ENCODE measurements around the gene PTPRZ1. TPM values are rescaled to one million over a fixed set of nuclear protein-coding genes. Genes with fewer than 3 reads are reported as not detected.

PTPRZ1 gene
- polyA plus RNA-seq, 12 donors: 2.7 to 45.1 (median 7.1) TPM; not detected in 1

GRCh38 chr7:121890833-121891232 is 17.9 kb downstream of the PTPRZ1 start:
- no peak for DNase-seq

GRCh38 chr7:121891731-121892130 is 18.8 kb downstream of the PTPRZ1 start:
- DNase-seq: no peak

- no peak for DNase-seq
These were observed 28.1 kb downstream of the PTPRZ1 start for GRCh38 chr7:121901026-121901425.

GRCh38 chr7:121904120-121904519 is 31.2 kb downstream of the PTPRZ1 start:
- DNase-seq: no peak

DNA sequence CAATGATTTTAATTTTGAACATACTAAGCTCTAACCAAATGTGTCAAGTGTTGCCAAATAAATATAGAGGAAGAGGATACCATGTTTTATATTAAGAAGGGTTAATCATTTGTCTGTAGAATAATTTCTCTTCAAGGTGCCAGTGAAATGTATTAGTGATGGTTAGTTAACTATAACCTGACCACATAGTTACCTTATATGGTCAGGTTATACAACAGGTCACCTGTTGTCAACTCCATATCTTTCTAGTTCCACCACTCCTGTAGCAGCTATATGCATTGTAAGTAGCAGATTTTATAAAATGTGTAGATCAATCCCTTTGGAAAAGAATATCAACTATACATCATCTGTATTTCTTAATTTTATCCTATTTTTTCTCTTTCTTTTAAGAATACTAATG is 35.1 kb downstream of the PTPRZ1 start:
- DNase-seq: no peak

DNA sequence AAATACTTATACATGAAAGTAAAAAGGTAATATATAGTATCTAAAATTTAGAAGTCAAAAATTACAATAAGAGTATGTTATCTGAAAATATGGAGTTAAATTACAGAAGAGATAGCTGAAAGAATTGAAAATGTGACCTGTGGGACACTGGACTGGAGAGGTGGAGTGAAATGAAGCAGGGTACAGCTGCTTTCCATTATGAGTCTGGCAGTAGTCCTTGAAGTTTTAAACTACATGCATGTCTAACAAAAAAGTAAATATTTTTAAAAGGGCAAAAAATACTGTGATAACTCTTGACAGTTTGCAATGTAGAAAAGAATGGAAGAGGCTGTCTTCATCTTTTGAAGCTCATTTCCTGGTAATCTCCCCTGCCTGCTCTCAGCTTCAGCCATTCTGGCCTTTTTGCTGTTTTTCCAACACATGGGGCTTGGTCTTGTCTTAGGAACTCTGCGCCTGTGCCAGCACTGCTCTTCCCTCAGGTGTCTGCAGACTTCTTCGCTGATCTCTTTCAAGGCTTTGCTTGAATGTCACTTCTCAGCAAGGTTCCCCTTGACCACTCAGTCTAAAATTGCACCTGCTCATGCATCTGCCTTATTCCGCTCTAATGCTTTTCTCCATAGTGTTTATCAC is 36.9 kb downstream of the PTPRZ1 start:
- peak; percentile 32 for DNase-seq

DNA sequence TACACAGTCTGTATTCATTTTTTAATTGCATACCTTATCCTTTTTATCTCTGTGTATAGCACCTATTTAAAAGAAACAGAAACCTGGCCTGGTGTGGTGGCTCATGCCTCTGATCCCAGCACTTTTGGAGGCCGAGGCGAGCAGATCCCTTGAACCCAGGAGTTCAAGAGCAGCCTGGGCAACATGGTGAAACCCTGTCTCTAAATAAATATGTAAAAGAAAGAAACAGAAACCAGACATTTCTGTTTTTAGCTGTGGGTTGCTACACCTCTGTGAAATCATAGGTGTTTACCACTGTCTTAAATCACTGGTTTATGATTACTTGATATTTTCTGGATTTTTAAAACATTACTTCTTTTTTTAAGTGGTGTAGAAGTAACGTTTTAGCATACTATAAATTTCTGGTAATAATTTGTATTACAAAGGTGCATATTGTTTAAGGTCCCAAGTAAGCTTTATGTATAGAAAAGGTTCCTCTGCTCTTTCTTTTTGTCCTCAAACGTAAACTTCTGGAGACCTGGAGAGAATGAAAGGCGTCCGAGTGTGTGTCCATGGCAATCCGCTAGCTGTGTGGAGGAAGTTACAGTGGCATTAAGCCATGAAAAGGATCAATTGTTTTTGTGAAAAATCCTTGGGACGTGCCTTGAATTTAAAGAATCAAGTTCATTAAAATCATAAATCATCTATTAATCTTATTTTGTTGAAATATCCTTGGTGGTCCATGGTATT is 41.1 kb downstream of the PTPRZ1 start:
- no peak for DNase-seq

GRCh38 chr7:121914676-121915279 is 41.8 kb downstream of the PTPRZ1 start:
- no peak for DNase-seq

DNA sequence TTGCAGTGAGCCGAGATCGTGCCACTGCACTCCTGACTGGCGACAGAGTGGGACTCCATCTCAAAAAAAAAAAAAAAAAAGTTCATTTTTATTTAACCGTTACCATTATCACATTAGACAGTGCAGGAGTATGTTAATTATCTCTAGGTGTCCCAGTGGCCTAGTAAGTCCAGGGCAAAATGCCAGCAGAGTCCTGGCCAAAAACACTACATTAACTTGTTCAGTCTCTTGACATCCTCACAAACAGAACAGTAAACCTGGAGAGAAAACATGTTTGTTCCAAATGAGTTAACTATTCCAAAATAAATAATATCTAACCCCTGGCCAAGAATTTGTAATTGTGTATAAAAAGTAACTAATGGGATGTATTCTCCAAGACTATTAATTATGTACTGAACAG is 43.2 kb downstream of the PTPRZ1 start:
- no peak for DNase-seq

GRCh38 chr7:121919986-121920385 is 47.0 kb downstream of the PTPRZ1 start:
- no peak for DNase-seq

GRCh38 chr7:121924269-121925186 is 51.6 kb downstream of the PTPRZ1 start:
- no peak for DNase-seq

DNA sequence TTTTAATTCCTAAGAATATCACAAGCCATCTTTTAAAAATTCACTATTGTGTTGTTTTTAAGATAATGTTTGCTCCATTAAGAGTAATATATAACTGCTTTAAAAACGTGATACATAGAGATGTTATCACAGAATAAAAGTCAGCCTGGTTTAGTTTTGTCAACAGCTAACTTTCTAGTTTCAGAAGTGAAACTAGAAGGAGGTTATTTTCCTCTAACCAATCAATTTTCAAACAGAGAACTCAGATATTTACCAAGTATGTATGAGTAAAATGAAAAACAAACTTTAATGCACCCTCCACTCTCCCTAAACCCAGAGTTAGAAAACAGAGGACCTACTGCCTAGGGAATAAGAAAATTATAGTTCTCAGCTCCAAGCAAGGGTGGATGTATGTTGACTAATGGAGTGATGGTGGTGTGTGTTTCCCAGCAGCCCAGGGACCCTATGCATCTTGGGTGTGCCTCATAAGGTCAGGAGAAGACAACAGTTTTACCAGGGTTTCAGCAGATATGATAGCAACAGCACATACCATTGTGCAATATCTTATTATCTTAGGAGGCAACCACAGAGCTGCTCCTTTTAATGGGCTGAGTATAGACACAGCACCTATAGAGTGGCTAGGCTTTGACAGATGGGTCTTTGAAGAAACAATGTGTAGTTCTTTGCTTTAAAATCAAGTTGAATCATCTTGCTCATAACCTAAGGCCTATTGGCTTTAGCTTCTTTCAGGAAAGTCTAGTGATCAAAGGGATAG is 58.4 kb downstream of the PTPRZ1 start:
- DNase-seq: no peak

- DNase-seq: no peak
These were observed 59.8 kb downstream of the PTPRZ1 start for GRCh38 chr7:121932768-121933167.

DNA sequence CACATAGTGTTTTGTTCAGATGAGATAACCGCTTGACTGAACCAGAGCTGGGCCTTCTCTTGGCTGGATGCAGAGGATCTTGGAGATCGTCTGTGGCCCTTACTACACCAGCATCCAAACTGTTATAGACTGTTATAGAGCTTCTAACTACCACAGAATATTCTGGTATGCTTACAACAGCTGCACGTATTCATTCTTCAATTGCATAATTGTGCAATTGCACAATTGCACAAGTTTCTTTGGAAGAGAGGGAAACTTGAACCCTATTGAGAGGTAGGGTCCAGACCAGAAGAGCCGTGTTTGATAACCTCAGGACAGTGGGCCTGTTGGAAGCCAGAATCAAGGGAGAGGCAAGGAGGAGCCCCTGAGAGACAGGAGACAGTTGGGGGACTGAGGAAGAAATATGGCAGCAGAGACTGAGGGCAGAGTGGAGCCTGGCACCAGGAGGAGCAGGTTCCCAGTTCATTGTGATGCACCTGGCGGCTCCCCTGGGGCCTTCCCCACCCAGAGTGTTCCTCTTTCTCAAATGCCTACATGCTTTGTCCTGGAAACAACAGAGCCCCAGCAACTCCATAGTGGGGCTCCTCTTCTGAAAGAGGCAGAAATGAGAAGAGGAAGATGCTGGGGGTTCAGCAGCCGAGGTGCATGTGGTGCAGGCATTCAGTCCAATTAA is 64.1 kb downstream of the PTPRZ1 start:
- DNase-seq: no peak

- no peak for DNase-seq
These were observed 65.6 kb downstream of the PTPRZ1 start for GRCh38 chr7:121938429-121938996.

- DNase-seq: no peak
These were observed 68.0 kb downstream of the PTPRZ1 start for GRCh38 chr7:121940918-121941317.

- no peak for DNase-seq
These were observed 68.9 kb downstream of the PTPRZ1 start for GRCh38 chr7:121941830-121942229.

DNA sequence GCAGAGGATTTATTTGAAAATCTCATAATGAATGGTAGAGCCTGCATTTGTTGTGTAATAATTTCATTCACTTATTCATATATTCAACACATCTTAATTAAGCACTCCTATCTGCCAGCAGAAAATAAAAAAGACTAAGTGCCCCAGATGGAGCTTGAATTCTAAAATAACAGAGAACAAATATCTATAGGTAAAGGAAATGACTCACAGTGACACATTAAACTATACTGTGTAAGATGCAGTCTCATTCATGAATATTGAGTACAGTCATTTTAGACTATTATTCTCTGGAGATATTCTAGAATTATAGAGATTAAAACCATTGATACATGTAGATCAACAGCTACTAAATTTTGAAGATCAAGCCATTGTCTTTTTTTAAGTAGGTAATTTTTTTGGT is 72.1 kb downstream of the PTPRZ1 start:
- no peak for DNase-seq

DNA sequence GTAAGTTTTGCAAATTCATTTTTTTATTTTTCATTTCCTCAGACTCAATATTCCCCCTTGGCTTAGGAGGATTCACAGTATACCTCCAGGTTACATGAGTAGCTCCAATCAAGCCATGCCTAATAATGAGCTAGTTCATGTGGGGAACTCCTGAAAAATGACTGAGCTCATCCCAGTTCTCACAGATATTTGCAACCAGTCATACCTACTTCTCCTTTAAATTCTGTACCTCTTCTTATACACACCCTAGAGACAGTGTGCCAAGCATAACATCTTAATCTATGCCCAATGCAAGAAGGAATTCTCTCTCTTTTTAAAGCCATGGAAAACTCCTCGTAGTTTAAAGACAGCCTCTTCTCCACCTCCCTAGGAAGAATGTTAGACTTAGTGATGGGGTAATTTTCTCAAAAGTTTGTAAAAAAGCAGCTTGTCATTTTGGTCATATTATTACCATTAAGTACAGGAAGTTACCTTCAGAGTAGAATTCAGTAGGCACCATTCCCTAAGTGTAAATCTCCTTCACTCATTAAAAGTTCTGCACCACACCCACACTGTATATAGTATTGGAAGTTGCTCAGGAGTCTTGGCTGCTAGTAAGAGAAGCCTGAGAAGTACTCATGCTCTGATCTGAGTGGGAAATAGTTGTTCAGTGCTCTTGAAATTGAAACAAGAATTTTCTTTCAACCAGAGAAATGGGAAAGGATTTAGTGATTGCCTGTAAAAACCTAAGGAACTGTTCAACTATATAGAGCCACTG is 72.7 kb downstream of the PTPRZ1 start:
- DNase-seq: no peak

GRCh38 chr7:121953164-121953563 is 80.2 kb downstream of the PTPRZ1 start:
- no peak for DNase-seq

Data from muscle of arm (tissue), 12 donors.